BJ (cell line): ENCODE data around the gene ADGRE3. TPM values are rescaled to one million over a fixed set of nuclear protein-coding genes. Genes with fewer than 3 reads are reported as not detected.

Source experiments
- CTCF ChIA-PET: fragments of 350-600 bp; formaldehyde crosslinking; extraction: SDS; loops from one replicate; lab custom pipeline; 2021; ENCODE audit warnings: antibody characterized with exemption, inconsistent platforms; lab: Yijun Ruan, JAX
- POLR2A ChIA-PET: fragments of 300-600 bp; sonication (Branson Sonifier 250); formaldehyde crosslinking; extraction: SDS; loops from one replicate; lab custom pipeline; 2021; ENCODE audit warnings: antibody characterized with exemption; lab: Charles Lee
- DNase-seq: peaks from one replicate; pipeline ENCODE4 v3.0.0-alpha.2; 2011; ENCODE audit warnings: low read depth
- H3K27me3 ChIP-seq: 2 replicates; pipeline ENCODE4 v1.6.0; 2011; ENCODE audit warnings: low read length; ENCODE audit not compliant: control insufficient read depth, insufficient read depth
- H3K36me3 ChIP-seq: 2 replicates; pipeline ENCODE4 v1.5.1; 2011; ENCODE audit warnings: low read length; ENCODE audit not compliant: control insufficient read depth, insufficient read depth
- H3K4me3 ChIP-seq: 2 replicates; pipeline ENCODE4 v1.5.1; 2011; ENCODE audit warnings: low read depth, mild to moderate bottlenecking, control low read depth, low read length
- CTCF ChIP-seq: IDR thresholded peaks from 2 replicates; pipeline ENCODE4 v1.5.1; 2011; ENCODE audit warnings: low read depth, mild to moderate bottlenecking, control low read depth, inconsistent platforms, low read length, moderate library complexity; ENCODE audit not compliant: insufficient read depth
- polyA minus RNA-seq: library from RNA; depleted of rRNA, polyadenylated mRNA; stranded (reverse); fragments of >200 nt; gene quantifications from 2 replicates; pipeline ENCODE4 v1.2.3, GENCODE V29; 2011; rRNA and poly(A)+ RNA removed
- polyA plus RNA-seq: library from polyadenylated mRNA; depleted of rRNA; stranded (reverse); fragments of >200 nt; gene quantifications from 2 replicates; pipeline ENCODE4 v1.2.3, GENCODE V29; 2011; rRNA removed

ADGRE3 gene
- polyA plus RNA-seq (not detected in 2 replicates), polyA minus RNA-seq (not detected in 2 replicates)

- Histone ChIP-seq H3K4me3 (no peak within 1 kb of the TSS), H3K36me3 (no peaks in the 10 kb centered on the region), H3K27me3 (0 out of 2 replicates have a peak, but pooled peaks cover 1% of the 10 kb centered on the region)
- DNase-seq: no peak
- no peak for TF ChIP-seq CTCF
- POLR2A ChIA-PET: no interaction called here
- CTCF ChIA-PET: no interaction called here
Measured at GRCh38 chr19:14674764-14675163, at the start of gene ADGRE3. TSS of gene ADGRE3 (minus strand) at chr19:14674844. CDS start at chr19:14674770, 74 bp downstream.

GRCh38 chr19:14722127-14722526, 47.5 kb upstream of the ADGRE3 start:
- no peak for TF ChIP-seq CTCF
- Histone ChIP-seq H3K36me3 (peaks cover 10% of the 10 kb centered on the region), H3K4me3 (no peak overlapping the region), H3K27me3 (no peaks in the 10 kb centered on the region)
- POLR2A ChIA-PET: no interaction called here
- CTCF ChIA-PET: no interaction called here
- no peak for DNase-seq

- TF ChIP-seq CTCF: no peak
- CTCF ChIA-PET: no interaction called here
- no peak for DNase-seq
- Histone ChIP-seq H3K27me3 (no peaks in the 10 kb centered on the region), H3K4me3 (no peak overlapping the region), H3K36me3 (peaks cover 24% of the 10 kb centered on the region)
- POLR2A ChIA-PET: no interaction called here
Measured at GRCh38 chr19:14719162-14719561, 44.5 kb upstream of the ADGRE3 start.

GRCh38 chr19:14718522-14719116, 44.0 kb upstream of the ADGRE3 start:
- no peak for TF ChIP-seq CTCF
- H3K27me3 ChIP-seq: no peaks in the 10 kb centered on the region
- peaks cover 24% of the 10 kb centered on the region for H3K36me3 ChIP-seq
- DNase-seq: no peak
- POLR2A ChIA-PET: no interaction called here
- CTCF ChIA-PET: no interaction called here
- H3K4me3 ChIP-seq: no peak overlapping the region

- Histone ChIP-seq H3K36me3 (peaks cover 25% of the 10 kb centered on the region), H3K27me3 (no peaks in the 10 kb centered on the region), H3K4me3 (no peak overlapping the region)
- CTCF ChIA-PET: interaction anchor here (0.7 kb wide), 1 partner anchor 130 kb away, joined by 3 read pairs; no protein-coding TSS in a partner anchor
- DNase-seq: no peak
- no peak for TF ChIP-seq CTCF
- POLR2A ChIA-PET: no interaction called here
Measured at GRCh38 chr19:14715841-14716240, 41.2 kb upstream of the ADGRE3 start.
